CD4-positive, alpha-beta T cell treated with Interleukin-6 for 4 hours (primary cell): ENCODE data around the gene MYH13.
A peak's percentile ranks its signal among the peaks of the same experiment; 100 is the strongest.
"Not testable (repeated sequence)": the region's sequence is repeated elsewhere in the genome, so short reads cannot be mapped to it uniquely, and the experiment has no call there.

Experiments used
- DNase-seq: peaks from one replicate; pipeline ENCODE4 v3.0.0-alpha.2; 2020; ENCODE audit warnings: mixed read lengths

Gene MYH13

GRCh38 chr17:10295728-10296343, 77.0 kb downstream of the MYH13 start:
- peak; percentile 21 for DNase-seq

GRCh38 chr17:10294180-10294579, 78.6 kb downstream of the MYH13 start:
- DNase-seq: no peak

- no peak for DNase-seq
These were observed 80.5 kb downstream of the MYH13 start for GRCh38 chr17:10292057-10292937.

- not testable (repeated sequence) for DNase-seq
These were observed 81.2 kb downstream of the MYH13 start for GRCh38 chr17:10291576-10291975.

- no peak for DNase-seq
These were observed 82.8 kb downstream of the MYH13 start for GRCh38 chr17:10290041-10290440.

- no peak for DNase-seq
These were observed 86.5 kb downstream of the MYH13 start for GRCh38 chr17:10286324-10286723.

- DNase-seq: no peak
These were observed 86.9 kb downstream of the MYH13 start for GRCh38 chr17:10285896-10286295.

GRCh38 chr17:10280068-10280467, 92.7 kb downstream of the MYH13 start:
- no peak for DNase-seq

- DNase-seq: no peak
These were observed 94.6 kb downstream of the MYH13 start for GRCh38 chr17:10278218-10278617.

- DNase-seq: no peak
These were observed 96.4 kb downstream of the MYH13 start for GRCh38 chr17:10276436-10276835.

GRCh38 chr17:10275418-10275817, 97.4 kb downstream of the MYH13 start:
- DNase-seq: no peak

GRCh38 chr17:10271106-10271562, 101.7 kb downstream of the MYH13 start:
- DNase-seq: no peak

- DNase-seq: no peak
These were observed 102.5 kb downstream of the MYH13 start for GRCh38 chr17:10270258-10270657.

GRCh38 chr17:10268005-10268404, 104.8 kb downstream of the MYH13 start:
- DNase-seq: no peak

GRCh38 chr17:10266296-10266876, 106.4 kb downstream of the MYH13 start:
- no peak for DNase-seq

- no peak for DNase-seq
These were observed 107.6 kb downstream of the MYH13 start for GRCh38 chr17:10265100-10265810.

GRCh38 chr17:10264051-10264450, 108.8 kb downstream of the MYH13 start:
- DNase-seq: no peak

GRCh38 chr17:10262451-10262850, 110.4 kb downstream of the MYH13 start:
- DNase-seq: no peak

GRCh38 chr17:10261098-10261497, 111.7 kb downstream of the MYH13 start:
- DNase-seq: no peak

GRCh38 chr17:10251212-10251948, 121.4 kb downstream of the MYH13 start:
- no peak for DNase-seq
